ENCODE results near the gene CCDC149.
A peak's percentile ranks its signal among the peaks of the same experiment; 100 is the strongest.

CCDC149 gene

DNA sequence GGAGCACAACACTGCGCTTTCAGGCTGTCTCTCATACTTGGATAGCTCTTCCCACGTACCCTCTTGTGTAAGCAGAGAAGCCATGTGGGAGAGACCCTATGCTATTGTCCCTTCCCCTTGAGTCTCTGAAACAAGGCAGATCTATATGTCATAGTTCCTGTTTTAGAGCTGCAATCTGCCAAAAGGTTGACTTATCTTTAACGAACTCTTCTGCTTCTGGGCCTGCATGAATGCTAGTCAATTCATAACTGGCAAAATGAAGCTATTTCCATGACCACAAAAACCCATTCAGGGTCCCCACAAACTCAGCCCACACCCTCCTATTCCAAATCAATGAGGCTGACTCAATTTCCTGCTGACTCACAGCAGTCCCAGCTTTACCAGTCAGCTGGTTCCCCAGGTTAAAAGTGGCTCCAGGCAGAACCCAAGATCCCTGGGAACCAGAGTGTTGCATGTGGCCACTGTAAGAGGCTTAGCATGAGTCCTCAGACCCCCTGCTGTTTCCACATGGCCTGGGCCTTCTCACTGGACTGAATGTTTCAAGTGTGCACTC, 142.7 kb downstream of the CCDC149 start:
- TF ChIP-seq, protein P1, sequence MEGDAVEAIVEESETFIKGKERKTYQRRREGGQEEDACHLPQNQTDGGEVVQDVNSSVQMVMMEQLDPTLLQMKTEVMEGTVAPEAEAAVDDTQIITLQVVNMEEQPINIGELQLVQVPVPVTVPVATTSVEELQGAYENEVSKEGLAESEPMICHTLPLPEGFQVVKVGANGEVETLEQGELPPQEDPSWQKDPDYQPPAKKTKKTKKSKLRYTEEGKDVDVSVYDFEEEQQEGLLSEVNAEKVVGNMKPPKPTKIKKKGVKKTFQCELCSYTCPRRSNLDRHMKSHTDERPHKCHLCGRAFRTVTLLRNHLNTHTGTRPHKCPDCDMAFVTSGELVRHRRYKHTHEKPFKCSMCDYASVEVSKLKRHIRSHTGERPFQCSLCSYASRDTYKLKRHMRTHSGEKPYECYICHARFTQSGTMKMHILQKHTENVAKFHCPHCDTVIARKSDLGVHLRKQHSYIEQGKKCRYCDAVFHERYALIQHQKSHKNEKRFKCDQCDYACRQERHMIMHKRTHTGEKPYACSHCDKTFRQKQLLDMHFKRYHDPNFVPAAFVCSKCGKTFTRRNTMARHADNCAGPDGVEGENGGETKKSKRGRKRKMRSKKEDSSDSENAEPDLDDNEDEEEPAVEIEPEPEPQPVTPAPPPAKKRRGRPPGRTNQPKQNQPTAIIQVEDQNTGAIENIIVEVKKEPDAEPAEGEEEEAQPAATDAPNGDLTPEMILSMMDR (conservative IDR thresholded peaks at IDR 0.05; ENCODE audit: low read depth, low read length), result no peak
- H3K4me3 ChIP-seq (ENCODE audit: low read depth, low read length), result no peak overlapping the region
- DNase-seq (ENCODE audit: low read depth), result peak; percentile 97

DNA sequence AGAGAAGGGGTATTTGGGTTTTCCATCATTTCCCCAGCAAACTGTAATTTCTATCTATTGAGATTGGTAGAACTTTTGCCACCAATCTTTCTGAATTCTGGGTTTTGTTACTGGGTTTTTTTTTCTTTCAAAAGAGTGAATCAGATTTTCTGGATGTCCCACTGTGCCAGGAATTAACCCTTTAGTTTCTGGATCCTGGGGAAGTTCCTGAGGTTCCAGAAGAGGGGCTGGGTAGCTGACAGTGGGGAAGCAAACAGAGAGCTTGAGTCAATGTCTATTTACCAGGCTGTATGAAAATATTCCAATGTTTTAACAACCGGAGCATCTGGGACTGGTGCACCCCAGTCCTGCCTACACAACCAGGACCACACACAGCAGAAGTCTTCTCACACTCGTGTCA, 143.3 kb downstream of the CCDC149 start:
- DNase-seq (ENCODE audit: low read depth), result no peak
- H3K4me3 ChIP-seq (ENCODE audit: low read depth, low read length), result no peak overlapping the region
- TF ChIP-seq, protein P1 (conservative IDR thresholded peaks at IDR 0.05; ENCODE audit: low read depth, low read length), result no peak

DNA sequence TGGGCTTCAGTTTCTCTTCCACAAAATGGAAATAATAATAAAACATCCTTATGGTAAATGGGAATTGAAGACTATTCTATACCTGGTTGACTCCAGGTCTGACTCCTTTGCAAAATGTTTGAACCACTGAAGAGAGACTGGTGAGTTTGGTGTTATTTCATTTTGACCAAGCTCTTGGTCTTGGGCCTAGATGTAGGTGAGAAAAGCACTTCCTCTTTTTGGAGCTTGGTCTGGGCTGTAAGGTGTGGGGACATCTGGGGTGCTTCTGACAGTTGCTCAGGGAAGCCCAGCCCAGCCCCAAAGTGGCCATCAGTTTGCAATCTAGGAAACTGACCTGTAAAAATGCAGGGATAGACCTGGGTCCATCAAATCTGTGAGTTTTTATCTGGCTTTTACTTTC, 144.2 kb downstream of the CCDC149 start:
- H3K4me3 ChIP-seq (ENCODE audit: low read depth, low read length), result no peak overlapping the region
- no peak for DNase-seq (ENCODE audit: low read depth)
- TF ChIP-seq, protein P1 (conservative IDR thresholded peaks at IDR 0.05; ENCODE audit: low read depth, low read length), result no peak

DNA sequence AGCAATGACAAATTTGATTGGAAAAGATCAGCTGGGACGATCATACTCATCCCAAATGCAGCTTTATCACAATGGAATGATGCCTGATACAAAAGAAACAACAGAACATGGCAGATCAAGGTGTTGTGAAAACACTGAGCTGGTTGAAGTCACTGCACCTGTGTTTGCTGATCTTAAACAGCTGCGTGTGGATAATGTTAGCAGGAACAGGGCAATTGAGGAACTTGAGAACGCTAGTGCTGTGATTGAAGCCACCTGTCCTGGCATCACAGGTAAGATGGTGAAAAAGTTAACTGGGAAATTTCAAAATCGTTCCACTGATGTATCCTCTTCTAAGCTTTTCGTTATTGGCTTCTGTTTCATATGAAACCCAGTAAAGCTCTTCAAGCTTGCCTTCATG, 144.8 kb downstream of the CCDC149 start:
- no peak overlapping the region for H3K4me3 ChIP-seq (ENCODE audit: low read depth, low read length)
- TF ChIP-seq, protein P1 (conservative IDR thresholded peaks at IDR 0.05; ENCODE audit: low read depth, low read length), result no peak
- DNase-seq (ENCODE audit: low read depth), result no peak

DNA sequence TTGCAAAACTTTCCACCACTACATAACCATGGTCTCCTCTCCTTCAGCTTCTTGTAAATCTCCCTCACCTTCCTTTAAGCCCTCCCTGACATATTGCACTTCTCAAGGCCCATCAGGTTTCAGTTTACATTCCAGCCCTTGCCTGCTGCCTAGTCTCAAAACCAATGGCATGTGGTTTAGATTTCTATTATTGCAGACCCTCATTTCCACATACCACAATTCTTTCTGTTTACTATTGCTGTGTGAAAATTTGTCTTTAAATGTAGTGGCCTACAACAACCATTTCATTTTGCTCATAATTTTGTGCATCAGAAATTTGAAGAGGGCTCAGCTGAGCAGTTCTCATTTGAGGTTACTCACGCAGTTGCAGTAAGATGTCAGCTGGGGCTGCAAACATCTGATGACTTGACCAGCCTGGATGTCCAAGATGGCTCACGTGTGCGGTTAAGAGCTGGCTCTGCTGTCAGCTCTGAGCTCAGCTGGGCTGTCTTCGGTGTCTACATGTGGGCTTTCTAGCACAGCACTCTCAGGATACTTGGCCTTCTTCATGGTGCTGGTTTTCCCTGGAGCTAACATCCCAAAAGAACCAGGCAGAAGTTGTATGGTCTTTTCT, 147.4 kb downstream of the CCDC149 start:
- TF ChIP-seq, protein P1 (conservative IDR thresholded peaks at IDR 0.05; ENCODE audit: low read depth, low read length), result no peak
- peak; percentile 49 for DNase-seq (ENCODE audit: low read depth)

DNA sequence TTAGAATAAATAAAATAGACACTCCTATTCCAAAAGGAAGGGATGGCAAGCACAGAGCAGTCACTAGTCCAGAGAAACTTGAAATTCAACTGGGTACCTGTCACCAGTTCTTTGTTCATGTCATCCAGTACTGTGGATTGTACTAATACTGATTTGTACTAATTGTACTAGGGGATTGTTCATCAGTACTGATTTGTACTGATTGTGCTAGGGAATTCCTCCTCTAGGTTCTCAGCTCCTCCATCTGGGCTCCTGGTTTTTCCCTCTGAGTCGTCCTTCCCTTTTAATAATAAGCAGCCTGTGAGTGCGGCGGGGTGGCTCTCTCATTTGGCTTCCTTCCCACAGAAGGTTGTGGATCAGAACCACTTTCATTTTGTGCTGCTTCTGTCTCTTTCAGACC, 148.5 kb downstream of the CCDC149 start:
- DNase-seq (ENCODE audit: low read depth), result no peak
- TF ChIP-seq, protein P1 (conservative IDR thresholded peaks at IDR 0.05; ENCODE audit: low read depth, low read length), result no peak
- no peak overlapping the region for H3K4me3 ChIP-seq (ENCODE audit: low read depth, low read length)

More for the DNA sequence above, 147.4 kb downstream of the CCDC149 start:
- no peak overlapping the region for H3K4me3 ChIP-seq (ENCODE audit: low read depth, low read length)
